ENCODE measurements around the gene IKZF3. TPM values are rescaled to one million over a fixed set of nuclear protein-coding genes. Genes with fewer than 3 reads are reported as not detected.

IKZF3 gene
- polyA plus RNA-seq, 1 of the 3 experiments (the other 2 are of a cell fraction), result not detected

GRCh38 chr17:39744075-39744835 lies 119.9 kb downstream of the IKZF3 start:
- Histone ChIP-seq H3K36me3 (replicated peaks in 1 of 2; ENCODE audit: control insufficient read depth in 1 of 2, insufficient read depth in 2 of 2, low read length in 1 of 2) (no peaks in the 10 kb centered on the region), H3K4me2 (no peak overlapping the region), H3K4me1 (ENCODE audit: control insufficient read depth in 1 of 2, insufficient read depth in 2 of 2, low read depth in 1 of 2, low read length in 1 of 2) (no peaks in the 10 kb centered on the region), H3K27me3 (ENCODE audit: insufficient read depth) (0 out of 2 replicates have a peak, but pooled peaks cover 7% of the 10 kb centered on the region), H3K4me3 (ENCODE audit: low read depth in 2 of 2, low read length in 1 of 2) (no peak overlapping the region), H3K79me2 (ENCODE audit: insufficient read depth) (no peaks in the 10 kb centered on the region), H3K9ac (no peak overlapping the region), H4K20me1 (ENCODE audit: insufficient read depth) (no peaks in the 10 kb centered on the region), H3K27ac (ENCODE audit: low read depth in 2 of 2, low read length in 1 of 2) (no peak overlapping the region), H3K9me3 (no peaks in the 10 kb centered on the region), H3K9me2 (no peaks in the 10 kb centered on the region), H3F3A (replicated peaks; ENCODE audit: insufficient read depth) (no peaks in the 10 kb centered on the region), H2AFZ (ENCODE audit: low read depth) (no peak overlapping the region)
- CTCF ChIA-PET, result interaction anchor here (0.8 to 2.9 kb wide), 5 partner anchors 14 to 123 kb away, joined by 3 to 23 read pairs (median 5); partner anchors contain the start of gene MIEN1
- DNase-seq, result no peak
- TF ChIP-seq TCF12 (IDR thresholded peaks at IDR 0.05) (no peak), EZH2phosphoT487 (IDR thresholded peaks at IDR 0.05; ENCODE audit: borderline replicate concordance, low read depth) (no peak), EP300 (IDR thresholded peaks at IDR 0.05; ENCODE audit: borderline replicate concordance in 1 of 2, low read depth in 1 of 2, low read length in 1 of 2) (no peak), TAF1 (IDR thresholded peaks at IDR 0.05; ENCODE audit: borderline replicate concordance, low read depth, low read length) (no peak), YY1 (IDR thresholded peaks at IDR 0.05; ENCODE audit: low read depth) (no peak), RFX5 (IDR thresholded peaks at IDR 0.05; ENCODE audit: low read length) (no peak), NRF1 (IDR thresholded peaks at IDR 0.05; ENCODE audit: low read depth, low read length) (no peak), MEF2A (IDR thresholded peaks at IDR 0.05; ENCODE audit: borderline replicate concordance, low read depth) (no peak), ELF1 (IDR thresholded peaks at IDR 0.05) (no peak)
- TF ChIP-seq, protein P1, sequence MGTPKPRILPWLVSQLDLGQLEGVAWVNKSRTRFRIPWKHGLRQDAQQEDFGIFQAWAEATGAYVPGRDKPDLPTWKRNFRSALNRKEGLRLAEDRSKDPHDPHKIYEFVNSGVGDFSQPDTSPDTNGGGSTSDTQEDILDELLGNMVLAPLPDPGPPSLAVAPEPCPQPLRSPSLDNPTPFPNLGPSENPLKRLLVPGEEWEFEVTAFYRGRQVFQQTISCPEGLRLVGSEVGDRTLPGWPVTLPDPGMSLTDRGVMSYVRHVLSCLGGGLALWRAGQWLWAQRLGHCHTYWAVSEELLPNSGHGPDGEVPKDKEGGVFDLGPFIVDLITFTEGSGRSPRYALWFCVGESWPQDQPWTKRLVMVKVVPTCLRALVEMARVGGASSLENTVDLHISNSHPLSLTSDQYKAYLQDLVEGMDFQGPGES (IDR thresholded peaks at IDR 0.05; ENCODE audit: low read depth, low read length), result no peak
- POLR2A ChIA-PET, result no interaction called here
- WGBS (ENCODE audit: low lambda C conversion rate), result 68% methylated on average over 13 of the region's 16 CpGs

- CTCF ChIA-PET, result interaction anchor here (0.7 to 2.9 kb wide), 5 partner anchors 13 to 167 kb away, joined by 3 to 23 read pairs (median 4); partner anchors contain the start of gene MIEN1
- Histone ChIP-seq H3K79me2 (ENCODE audit: insufficient read depth) (no peaks in the 10 kb centered on the region), H4K20me1 (ENCODE audit: insufficient read depth) (no peaks in the 10 kb centered on the region)
- TF ChIP-seq SIN3A (IDR thresholded peaks at IDR 0.05; ENCODE audit: borderline replicate concordance, low read depth, low read length) (no peak), POLR2AphosphoS5 (IDR thresholded peaks at IDR 0.05; ENCODE audit: low read depth, low read length) (no peak), CTCF (IDR thresholded peaks at IDR 0.05) (no peak), MXI1 (IDR thresholded peaks at IDR 0.05; ENCODE audit: low read depth, low read length) (no peak), NRF1 (IDR thresholded peaks at IDR 0.05; ENCODE audit: low read depth, low read length) (no peak), USF1 (IDR thresholded peaks at IDR 0.05; ENCODE audit: borderline replicate concordance, low read depth) (no peak), RXRA (IDR thresholded peaks at IDR 0.05; ENCODE audit: borderline replicate concordance, low read depth) (no peak), FOXJ3 (CRISPR knock-in tag; IDR thresholded peaks at IDR 0.05) (no peak), TCF12 (IDR thresholded peaks at IDR 0.05) (no peak), TEAD4 (IDR thresholded peaks at IDR 0.05; ENCODE audit: borderline replicate concordance, insufficient read depth) (no peak), JUND (IDR thresholded peaks at IDR 0.05) (no peak), FOSL2 (IDR thresholded peaks at IDR 0.05; ENCODE audit: borderline replicate concordance, low read depth) (no peak), YY1 (IDR thresholded peaks at IDR 0.05; ENCODE audit: low read depth) (no peak)
- TF ChIP-seq, protein P1 (IDR thresholded peaks at IDR 0.05; ENCODE audit: low read depth, low read length), result no peak
- TF ChIP-seq, protein P2, sequence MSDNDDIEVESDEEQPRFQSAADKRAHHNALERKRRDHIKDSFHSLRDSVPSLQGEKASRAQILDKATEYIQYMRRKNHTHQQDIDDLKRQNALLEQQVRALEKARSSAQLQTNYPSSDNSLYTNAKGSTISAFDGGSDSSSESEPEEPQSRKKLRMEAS (IDR thresholded peaks at IDR 0.05; ENCODE audit: low read depth), result no peak
These were observed 121.2 kb downstream of the IKZF3 start for GRCh38 chr17:39742856-39743436.

More at GRCh38 chr17:39742856-39743436, 121.2 kb downstream of the IKZF3 start:
- H3K4me3 ChIP-seq (ENCODE audit: low read depth in 2 of 2, low read length in 1 of 2), result no peak overlapping the region
- H3K9ac ChIP-seq, result no peak overlapping the region
- WGBS (ENCODE audit: low lambda C conversion rate), result 58% methylated on average over 12 of the region's 21 CpGs
- H3K4me2 ChIP-seq, result no peak overlapping the region
- H3K9me3 ChIP-seq, result no peaks in the 10 kb centered on the region
- no peak overlapping the region for H3K27ac ChIP-seq (ENCODE audit: low read depth in 2 of 2, low read length in 1 of 2)
- POLR2A ChIA-PET, result no interaction called here
- H3F3A ChIP-seq (replicated peaks; ENCODE audit: insufficient read depth), result no peaks in the 10 kb centered on the region
- H3K27me3 ChIP-seq (ENCODE audit: insufficient read depth), result 0 out of 2 replicates have a peak, but pooled peaks cover 7% of the 10 kb centered on the region
- no peaks in the 10 kb centered on the region for H3K4me1 ChIP-seq (ENCODE audit: control insufficient read depth in 1 of 2, insufficient read depth in 2 of 2, low read depth in 1 of 2, low read length in 1 of 2)
- H2AFZ ChIP-seq (ENCODE audit: low read depth), result no peak overlapping the region
- no peaks in the 10 kb centered on the region for H3K36me3 ChIP-seq (replicated peaks in 1 of 2; ENCODE audit: control insufficient read depth in 1 of 2, insufficient read depth in 2 of 2, low read length in 1 of 2)
- H3K9me2 ChIP-seq, result no peaks in the 10 kb centered on the region
- no peak for DNase-seq

Data from SK-N-SH (cell line).